NK-92 (cell line): ENCODE results near the gene TSFM.

ENCODE experiments used
- DNase-seq: peaks from one replicate; lab custom pipeline; 2025; ENCODE audit not compliant: unreplicated experiment; lab: John Stamatoyannopoulos, UW

TSFM gene

GRCh38 chr12:57779736-57780135 lies 2.9 kb upstream of the TSFM start:
- DNase-seq = no peak

GRCh38 chr12:57780284-57780897 lies 2.2 kb upstream of the TSFM start:
- DNase-seq = no peak

GRCh38 chr12:57781244-57781643 lies 1.3 kb upstream of the TSFM start:
- DNase-seq = no peak

DNA sequence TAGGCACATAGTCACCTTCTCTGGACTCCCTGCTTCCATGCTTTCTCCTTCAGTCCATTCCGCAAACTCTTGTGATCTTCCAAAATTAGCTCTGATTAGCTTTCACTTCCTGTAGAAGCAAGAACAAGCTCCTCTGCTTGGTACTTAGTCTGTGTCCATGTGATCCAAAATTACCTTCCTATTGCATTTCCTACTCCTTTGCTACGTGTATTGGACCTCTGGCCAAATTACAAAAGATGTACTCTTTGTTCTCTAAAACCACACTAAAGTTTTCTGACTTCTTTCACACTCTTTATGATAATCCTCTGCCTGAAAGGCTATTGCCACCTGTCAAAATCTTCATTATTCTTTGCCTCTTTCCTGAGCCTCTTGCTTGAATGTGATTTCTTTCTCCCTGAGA lies 786 bp upstream of the TSFM start:
- no peak for DNase-seq

- DNase-seq = no peak
These were observed 362 bp upstream of the TSFM start for GRCh38 chr12:57782243-57782607.

DNA sequence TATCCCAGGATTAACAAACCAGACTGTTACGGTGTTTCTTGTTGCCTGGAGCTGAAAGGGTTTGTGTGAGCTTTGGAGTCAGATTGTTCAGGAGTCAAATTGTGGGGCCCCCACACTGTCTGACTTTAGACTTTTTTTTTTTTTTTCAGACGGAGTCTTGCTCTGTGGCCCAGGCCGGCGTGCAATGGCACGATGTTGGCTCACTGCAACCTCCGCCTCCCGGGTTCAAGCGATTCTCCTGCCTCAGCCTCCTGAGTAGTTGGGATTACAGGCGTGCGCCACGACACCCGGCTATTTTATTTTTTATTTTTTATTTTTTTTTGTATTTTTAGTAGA lies 847 bp downstream of the TSFM start:
- no peak for DNase-seq

DNA sequence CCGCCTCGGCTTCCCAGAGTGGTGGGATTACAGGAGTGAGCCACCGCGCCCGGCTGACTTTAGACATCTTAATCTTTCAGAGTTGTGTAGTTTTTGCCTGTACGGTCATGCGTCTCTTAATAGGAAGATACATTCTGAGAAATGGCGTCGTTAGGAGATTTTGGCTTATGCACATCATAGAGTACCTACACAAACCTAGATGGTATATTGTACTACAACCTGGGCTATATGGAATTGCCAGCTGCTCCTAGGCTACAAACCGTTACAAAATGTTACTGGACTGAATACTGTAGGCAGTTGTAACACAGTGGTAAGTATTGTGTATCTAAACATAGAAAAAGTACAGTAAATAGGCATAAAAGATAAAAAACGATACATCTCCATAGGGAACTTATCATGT lies 1.3 kb downstream of the TSFM start:
- DNase-seq = no peak

DNA sequence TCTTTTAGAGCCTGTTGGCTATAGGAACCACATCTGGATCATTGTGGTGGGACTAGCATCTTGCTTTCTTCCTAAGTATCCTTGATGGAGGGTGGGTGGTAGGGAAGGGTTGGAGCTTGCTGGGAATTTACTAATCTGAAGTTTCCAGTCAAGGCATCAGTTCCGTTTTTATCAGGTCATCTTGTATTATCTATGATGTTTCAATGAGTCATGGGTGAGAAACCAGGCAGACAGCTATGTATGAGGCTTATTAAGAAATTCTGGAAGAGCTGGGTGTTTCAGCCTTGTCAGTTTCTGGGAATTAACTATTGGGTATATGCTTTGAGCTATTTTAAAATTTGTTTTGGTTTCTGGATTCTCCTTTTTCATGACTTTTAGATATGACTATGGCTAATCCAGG lies 11.3 kb downstream of the TSFM start:
- no peak for DNase-seq

DNA sequence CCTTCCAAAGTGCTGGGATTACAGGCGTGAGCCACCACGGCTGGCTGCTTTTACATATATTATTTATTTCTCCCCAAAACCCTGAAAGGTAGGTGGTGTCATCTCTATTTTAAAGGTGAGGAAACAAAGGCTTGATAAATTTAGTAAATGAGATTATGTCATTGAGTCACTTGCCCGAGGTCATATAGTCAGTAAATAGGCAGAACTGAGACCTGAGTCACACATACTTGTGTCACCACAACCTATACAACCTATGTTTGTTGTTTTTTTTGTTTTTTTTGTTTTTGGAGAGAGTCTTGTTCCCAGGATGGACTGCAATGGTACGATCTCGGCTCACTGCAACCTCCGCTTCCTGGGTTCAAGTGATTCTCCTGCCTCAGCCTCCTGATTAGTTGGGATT lies 12.8 kb downstream of the TSFM start:
- no peak for DNase-seq

DNA sequence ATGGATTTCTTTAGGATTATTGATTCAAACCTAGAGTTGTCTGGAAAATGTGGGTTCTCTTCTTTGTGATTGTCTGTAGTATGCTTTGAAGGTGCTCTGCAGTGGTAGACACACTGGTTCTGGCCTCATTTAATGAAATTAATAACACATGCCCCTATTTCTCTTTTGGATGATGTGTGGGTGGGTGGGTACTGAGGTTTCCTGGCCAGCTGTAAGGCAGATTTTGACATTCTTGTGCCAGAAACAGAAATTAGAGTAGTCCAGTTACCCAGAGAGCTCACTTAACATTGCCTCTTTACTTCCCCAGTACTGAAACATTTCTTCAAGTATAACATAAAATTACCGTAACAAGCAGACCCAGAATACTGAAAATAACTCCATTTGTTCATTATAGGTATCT lies 14.4 kb downstream of the TSFM start:
- no peak for DNase-seq

- DNase-seq = no peak
These were observed 15.3 kb downstream of the TSFM start for GRCh38 chr12:57797933-57798332.

GRCh38 chr12:57800965-57801364 lies 18.4 kb downstream of the TSFM start:
- DNase-seq = no peak

DNA sequence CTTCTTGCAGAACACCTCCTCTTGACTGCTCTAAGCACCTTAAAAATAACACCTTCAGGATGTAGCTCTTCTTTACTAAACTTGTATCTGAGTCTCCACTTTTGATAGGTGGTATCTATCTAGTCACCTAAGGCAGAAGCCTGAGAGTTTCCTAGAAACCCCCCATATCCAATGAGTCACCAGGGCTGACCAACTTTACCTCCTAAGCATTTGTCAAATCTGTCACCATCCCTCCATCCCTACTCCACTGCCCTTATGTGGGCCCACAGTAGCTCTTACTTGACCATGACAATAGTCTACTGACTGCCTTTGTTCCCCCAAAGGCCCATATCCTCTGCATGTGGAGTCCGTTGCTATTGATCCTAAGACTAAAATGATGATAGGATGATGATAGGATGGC lies 20.0 kb downstream of the TSFM start:
- no peak for DNase-seq

DNA sequence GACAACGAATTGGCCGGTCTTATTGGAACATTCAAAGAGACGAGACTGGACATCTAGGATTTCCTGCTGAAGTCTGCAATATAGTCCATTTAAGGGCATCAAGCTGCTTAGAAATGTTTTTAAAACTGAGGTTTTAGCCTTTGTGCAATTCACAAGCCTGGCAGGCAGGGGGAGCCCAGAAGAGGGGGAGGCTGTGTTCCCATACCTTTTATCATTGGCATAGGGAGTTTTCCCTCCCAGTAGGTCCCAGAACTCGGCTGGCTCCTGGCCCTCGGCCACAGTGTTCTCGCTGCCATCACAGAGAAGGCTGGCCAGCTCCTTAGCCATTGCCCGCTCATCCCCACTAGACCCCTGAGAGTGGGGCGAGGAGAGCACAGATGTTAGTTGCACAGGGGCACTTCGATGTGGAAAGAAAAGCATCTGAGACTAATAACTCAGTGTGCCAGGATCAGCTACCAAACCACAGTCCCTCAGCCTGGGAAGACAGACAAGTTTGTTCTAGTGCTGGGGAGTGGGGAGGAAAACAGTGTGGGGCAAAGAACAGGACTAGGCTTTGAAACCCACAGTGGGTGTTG lies 20.8 kb downstream of the TSFM start:
- no peak for DNase-seq

GRCh38 chr12:57806677-57807076 lies 24.1 kb downstream of the TSFM start:
- DNase-seq = no peak

- no peak for DNase-seq
These were observed 24.7 kb downstream of the TSFM start for GRCh38 chr12:57807285-57807684.

DNA sequence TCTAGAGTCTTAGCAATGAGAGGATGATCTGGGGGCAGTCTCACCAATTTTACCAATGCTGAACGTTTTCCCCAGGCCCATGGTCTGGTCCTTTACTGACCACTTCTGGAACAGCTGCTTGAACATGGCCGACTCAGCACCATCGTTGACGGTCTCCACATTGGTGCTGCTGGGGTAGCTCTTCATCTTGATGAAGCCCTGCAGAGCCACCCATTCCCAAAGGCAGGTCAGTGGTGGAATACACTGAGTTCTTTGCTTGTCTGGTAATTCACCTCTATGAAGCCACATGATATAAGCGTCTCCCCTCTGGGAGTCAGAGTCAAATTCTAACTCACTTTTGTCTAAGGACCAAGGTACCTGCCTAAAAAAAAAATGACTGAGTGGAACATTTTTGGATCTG lies 25.8 kb downstream of the TSFM start:
- DNase-seq = no peak

DNA sequence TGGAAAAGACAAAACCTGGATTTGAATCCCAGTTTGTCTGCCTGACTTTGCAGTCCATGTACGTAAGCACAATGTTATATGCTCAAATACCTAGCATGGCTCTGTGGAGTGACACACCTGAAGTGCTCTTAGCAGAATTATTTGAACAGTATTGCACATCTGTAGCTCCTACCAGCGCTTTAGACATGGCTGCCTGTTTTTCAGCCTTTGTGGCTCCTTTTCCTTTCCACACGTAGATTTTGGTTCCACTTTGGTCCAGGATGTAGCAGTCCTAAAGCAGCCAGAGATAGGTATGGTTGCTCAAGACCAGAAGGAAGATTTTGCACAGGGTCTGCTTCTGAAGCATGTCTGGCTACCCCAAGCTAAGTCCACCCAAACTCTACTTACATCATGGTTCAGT lies 26.8 kb downstream of the TSFM start:
- DNase-seq = no peak

- no peak for DNase-seq
These were observed 27.9 kb downstream of the TSFM start for GRCh38 chr12:57810450-57810849.

- DNase-seq = no peak
These were observed 28.6 kb downstream of the TSFM start for GRCh38 chr12:57811028-57811755.

GRCh38 chr12:57813111-57813970 lies 30.8 kb downstream of the TSFM start:
- no peak for DNase-seq
